Stimulated activated CD8-positive, alpha-beta memory T cell treated with anti-CD3 and anti-CD28 coated beads, Interleukin-7, amount 100 ng/mL, for 48 hours (primary cell): ENCODE results near the gene TRAPPC14.
A peak's percentile ranks its signal among the peaks of the same experiment; 100 is the strongest.
"Not testable (repeated sequence)": the region's sequence is repeated elsewhere in the genome, so short reads cannot be mapped to it uniquely, and the experiment has no call there.

Experiments used
- DNase-seq, 2 donors: peaks; one replicate each; pipeline ENCODE4 v3.0.0-alpha.2; 2020; ENCODE audit warnings: low read depth in 1 of 2; ENCODE audit errors: extremely low read depth in 1 of 2

TRAPPC14 gene

DNA sequence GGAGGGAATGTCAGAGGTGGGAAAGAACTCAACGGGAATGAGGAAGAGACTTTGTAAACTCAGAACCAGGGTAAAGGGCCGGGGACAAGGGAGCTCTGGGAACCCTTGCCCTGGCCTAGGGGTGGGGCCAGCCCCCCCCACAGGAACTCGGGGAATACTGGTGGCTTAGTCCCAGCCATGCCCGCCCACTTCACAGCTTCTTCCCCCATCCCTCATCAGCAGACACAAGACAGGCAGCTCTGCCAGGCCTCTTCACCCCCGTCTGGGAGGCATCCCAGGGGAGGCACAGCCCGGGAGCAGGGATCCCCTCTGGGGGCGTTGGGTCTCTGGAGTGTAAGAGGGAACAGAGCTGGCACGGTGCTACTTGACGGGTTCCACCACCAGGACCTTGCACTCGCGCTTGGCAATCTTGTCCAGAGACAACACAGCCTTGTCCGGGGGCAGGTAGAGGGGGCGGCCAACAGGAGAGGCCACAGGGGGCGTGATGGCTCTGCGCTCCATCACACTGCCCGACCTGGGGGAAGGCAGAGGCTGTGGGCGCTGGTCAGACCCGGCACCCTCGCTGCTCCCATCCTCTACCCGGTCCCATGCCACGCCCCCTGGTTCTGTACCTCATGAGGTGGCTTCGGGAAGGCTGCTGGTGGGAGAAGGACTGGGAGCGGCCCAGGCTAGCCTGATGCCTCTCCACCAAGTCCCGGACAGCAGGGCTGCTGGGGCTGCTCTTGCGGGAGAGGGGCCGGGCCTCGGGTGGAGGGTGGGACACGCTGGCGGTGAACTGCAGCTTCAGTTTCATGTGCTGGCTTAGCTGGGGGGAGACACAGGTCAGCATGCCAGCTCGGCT, 3.7 kb downstream of the TRAPPC14 start:
- DNase-seq: no peak

DNA sequence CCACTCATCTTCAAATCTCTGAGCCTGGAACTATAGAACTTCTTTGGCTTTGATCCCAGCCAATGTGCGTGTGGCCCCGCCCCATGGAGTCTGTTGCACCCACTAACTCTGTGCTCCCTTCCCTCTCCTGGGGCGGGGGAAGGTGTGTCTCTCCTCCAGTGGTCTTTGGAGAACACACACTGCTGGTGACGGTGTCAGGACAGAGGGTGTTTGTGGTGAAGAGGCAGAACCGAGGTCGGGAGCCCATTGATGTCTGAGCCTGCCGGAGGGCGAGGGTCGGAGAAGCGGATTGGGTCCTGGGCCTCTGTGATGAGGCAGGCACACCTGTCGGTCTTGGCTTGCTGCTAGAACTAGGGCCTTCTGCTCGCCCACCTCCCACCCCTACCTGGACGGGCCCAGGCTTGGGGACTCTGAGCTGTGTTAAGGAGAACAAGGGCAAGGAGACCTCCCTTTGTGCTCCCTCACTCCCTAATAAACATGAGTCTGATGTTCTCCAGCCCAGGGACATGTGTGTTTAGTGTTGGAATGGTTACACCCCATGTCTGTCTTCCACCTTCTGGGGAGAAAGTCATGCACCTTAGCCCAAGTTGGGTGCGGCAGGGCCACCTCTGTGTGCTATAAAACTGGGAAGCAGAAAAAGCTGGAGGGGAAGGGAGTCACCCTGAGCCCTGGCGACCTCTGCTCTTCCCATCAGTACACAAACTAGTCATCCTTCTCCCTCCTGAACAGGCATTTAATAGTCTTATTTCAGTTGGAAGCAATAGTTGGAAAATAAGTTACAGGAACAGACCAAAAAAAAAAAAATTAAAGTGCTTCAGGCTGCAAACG, 4.6 kb downstream of the TRAPPC14 start:
- no peak for DNase-seq

DNA sequence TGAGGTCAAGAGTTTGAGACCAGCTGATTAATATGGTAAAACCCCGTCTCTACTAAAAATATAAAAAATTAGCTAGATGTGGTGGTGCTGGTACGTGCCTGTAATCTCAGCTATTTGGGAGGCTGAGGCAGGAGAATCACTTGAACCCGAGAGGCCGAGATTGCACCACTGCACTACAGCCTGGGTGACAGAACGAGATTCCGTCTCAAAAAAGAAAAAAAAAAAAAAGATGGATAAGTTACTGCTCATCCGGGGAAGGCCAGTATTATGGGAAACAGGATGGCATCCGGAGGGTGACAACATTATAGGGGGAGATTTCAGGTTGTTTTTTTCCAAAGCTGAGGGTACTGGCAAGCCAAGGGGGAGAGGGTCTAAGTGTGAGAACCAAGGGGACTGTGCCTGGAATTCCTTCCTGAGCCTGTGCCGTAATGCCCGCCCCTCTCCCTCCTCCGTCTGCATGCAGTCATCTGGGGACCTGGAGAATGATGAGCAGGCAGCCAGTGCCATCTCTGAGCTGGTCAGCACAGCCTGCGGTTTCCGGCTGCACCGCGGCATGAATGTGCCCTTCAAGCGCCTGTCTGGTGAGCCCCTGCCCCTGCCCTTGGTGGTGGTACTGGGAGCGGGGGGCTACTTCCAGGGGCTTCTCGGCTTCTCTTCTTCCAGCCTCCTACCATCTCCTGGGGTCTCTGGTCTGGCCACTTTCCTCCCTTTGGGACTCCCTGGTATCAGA, 5.4 kb downstream of the TRAPPC14 start:
- DNase-seq: no peak

DNA sequence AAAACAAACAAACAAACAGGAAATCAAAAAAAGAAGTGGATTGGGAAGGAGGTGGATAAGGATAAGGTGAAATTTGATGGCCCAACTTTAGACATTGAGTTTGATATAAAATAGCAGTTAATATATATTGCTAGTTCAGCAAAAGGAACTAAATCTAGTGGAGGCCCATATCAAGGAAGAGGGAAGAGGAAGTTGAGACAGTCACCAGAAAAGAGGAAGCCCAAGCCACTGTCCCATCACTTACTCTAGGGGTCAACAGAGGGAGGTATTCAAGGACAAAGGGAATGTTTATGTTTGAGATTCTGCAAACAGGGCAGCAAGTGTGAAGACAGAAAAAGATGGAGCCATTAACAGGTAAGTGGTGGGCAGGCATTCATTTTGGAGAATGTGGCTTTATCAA, 6.1 kb downstream of the TRAPPC14 start:
- no peak for DNase-seq

DNA sequence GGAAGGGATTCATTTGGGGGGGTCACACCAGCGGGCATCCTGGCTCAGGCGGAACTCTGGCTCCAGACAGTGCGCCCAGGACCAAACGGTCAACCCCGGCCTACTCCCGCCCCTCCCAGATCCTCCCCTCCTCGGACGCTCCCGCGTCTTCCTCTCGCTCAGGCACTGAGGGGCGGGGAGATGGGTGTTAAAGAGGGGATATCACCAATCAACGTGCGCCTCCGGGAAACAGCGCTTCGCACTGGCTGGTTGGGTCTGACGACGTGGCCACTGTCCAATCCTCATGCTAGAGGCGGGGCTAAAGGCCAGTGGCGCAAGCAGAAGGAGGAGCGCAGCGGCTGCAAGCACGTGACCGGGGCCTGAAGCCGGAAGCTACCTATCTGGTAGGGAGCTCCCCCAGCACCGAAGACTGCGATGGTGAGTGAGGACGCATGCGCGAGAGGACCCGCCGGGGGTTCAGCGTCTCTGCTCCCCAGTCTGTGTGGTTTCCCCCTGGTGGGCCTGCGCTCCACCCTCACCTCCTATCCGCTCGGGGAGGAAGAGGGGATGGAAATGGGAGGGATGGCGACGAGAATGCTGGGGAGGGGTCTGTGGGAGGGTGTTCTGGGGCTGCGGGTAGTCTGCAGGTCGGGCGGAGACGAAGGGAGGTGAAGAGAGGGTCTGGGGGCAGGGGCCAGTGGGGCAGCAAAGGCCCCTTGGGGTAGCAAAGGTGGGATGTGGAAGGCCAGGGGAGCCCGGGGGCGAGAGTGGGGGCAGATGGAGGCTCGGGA, 9.8 kb downstream of the TRAPPC14 start, which contains the start of gene LAMTOR4:
Gene LAMTOR4 (plus strand): TSS at position 360 of the 770 bp plus-strand sequence. CDS start 55 bp downstream, at position 415.
- peak; percentile 95 to 99 for DNase-seq

DNA sequence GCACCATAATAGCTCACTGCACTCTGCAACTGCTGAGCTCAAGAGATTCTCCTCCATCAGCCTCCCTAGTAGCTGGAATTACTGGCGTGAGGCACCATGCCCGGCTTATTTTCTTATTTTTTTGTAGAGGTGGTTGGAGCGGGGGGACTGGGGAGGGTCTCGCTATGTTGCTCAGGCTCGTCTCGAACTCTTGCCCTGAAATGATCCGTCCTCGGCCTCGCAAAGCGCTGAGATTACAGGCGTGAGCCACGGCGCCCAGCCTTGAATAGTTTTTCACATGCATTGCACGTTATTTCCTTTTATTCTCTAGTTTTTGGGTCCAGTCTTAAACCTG, 10.3 kb downstream of the TRAPPC14 start:
- no peak for DNase-seq

DNA sequence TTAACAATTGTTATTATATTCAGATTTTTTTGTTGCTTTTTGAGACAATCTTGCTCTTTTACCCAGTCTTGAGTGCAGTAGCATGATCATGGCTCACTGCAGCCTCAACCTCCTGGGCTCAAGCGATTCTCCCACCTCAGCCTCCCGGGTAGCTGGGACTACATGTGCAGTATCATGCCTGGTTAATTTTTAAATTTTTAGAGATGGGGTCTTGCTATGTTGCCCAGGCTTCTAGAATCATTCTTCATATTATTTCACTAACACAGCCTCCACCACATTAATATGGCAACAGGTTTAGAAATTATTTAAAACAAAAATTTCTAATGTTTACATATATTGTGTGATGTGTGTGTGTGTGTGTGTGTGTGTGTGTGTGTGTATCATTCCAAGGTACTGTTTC, 11.2 kb downstream of the TRAPPC14 start:
- DNase-seq: no peak

DNA sequence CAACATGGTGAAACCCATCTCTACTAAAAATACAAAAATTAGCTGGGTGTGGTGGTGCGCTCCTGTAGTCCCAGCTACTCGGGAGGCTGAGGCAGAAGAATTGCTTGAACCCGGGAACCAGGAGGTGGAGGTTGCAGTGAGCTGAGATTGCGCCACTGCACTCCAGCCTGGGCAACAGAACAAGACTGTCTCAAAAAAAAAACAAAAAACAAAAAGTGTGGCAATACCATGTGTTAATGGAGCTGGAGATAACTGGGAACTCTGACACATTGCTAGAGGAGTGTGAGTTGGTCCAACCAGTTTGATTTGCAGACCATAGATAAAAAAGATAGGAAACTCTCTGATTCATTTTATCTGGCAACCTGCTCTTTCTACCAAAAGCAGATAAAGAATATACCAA, 12.2 kb downstream of the TRAPPC14 start:
- not testable (repeated sequence) for DNase-seq

DNA sequence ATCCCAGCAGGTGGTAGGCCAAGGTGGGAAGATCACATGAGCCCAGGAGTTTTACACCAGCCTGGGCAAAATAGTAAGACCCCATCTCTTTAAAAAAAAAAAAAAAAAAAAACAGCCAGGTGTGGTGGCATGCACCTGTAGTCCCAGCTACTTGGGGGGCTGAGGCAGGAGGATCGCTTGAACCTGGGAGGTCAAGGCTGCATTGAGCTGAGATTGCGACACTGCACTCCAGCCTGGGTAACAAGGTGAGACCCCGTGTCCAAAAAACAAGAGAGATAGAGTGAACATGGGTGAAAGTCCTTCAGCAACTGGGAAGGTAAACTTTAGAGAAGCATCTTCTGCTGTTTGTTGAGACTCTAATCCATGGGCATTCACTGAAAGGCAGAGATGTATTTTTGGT, 16.1 kb downstream of the TRAPPC14 start:
- DNase-seq: no peak

DNA sequence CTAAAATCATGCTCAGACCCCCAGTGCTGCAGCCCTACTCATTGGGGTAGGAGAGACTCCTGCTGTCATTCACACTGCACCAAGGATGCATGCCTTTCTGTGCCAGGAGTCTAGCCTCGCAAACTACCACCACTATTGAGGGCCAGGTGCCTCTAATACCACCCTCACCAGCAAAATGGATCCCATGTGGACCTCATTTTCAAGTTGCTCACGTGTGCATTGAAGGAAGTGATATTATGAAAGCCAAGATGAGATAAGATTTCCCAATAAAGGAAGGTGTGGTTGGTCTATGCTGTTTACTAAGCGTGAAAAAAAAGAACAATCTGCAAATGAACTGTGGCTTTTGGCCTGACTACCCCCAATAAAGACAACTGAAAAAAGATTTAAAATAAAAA, 17.0 kb downstream of the TRAPPC14 start:
- DNase-seq: no peak

DNA sequence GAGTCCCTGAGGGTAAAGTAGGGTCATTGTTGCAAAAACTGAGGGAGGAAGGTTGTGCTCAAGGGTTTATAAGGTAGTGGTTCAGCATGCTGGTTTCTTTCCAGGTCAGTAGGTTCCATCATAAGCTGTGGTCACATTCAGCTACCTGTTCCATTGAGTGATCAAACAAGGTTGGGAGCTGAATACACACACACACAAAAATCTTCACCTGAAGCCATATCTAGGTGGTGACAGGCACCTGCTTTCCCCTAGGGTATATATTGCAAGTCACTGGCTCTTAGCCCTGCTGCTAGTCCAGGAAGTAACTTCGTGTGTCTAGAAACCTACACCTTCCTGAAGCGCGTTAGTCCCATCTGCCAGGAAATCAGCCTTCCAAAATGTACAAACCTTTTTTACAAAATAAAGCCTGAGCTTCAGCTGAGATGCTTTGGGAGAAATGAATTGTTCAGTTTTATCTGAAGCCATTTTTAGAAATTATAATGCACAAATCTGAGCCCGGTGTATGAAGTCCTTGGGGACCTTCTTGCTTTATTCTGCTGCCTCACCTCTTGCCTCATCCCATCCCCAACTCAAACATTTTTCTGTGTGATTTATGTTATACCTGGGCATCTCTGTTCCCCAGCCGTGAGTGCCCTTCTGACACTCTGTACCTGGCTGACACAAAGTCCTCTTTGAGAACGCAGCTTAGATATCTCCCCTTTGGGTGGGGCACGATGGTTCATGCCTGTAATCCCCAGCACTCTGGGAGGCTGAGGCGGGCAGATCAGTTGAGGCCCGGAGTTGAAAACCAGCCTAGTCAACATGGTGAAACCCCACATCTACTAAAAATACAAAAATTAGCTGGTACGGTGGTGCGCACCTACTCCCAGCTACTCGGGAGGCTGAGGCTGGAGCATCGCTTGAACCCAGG, 20.4 kb downstream of the TRAPPC14 start:
- DNase-seq: no peak

DNA sequence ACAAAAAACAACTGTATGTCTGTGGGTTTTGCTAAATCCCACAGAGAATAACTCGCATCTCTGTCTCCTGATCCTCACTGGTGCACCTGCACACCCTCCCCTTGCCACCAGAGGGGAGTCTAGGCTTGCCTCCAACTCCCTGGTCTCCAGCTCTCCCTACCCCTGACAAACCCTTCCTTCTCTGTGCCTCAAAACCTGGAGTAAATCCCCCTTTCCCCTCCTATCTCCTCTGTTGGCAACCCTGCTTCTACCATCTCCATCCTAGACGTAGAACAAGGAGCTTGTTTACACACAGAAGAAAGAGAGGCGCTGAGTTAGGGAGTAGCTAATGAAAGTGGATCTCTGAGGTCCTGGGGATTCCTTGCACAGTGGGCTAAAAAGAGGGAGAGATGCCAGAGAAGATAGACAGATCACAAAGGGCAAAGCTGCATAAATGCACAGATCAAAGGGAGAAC, 25.8 kb downstream of the TRAPPC14 start:
- no peak for DNase-seq

DNA sequence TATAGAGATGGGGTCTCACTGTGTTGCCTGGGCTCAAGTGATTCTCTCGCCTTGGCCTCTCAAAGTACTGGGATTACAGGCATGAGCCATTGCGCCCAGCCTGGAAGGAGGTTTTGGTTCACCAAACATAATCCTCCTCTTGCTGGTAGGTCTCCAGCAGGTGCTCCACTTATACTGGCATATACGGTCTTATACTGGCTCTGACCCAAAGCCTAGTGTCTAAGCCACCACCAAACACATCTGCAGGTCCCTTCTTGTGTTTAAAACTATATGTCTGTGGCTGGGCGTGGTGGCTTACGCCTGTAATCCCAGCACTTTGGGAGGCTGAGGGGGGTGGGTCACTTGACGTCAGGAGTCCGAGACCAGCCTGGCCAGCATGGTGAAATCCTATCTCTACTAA, 26.4 kb downstream of the TRAPPC14 start:
- DNase-seq: no peak

DNA sequence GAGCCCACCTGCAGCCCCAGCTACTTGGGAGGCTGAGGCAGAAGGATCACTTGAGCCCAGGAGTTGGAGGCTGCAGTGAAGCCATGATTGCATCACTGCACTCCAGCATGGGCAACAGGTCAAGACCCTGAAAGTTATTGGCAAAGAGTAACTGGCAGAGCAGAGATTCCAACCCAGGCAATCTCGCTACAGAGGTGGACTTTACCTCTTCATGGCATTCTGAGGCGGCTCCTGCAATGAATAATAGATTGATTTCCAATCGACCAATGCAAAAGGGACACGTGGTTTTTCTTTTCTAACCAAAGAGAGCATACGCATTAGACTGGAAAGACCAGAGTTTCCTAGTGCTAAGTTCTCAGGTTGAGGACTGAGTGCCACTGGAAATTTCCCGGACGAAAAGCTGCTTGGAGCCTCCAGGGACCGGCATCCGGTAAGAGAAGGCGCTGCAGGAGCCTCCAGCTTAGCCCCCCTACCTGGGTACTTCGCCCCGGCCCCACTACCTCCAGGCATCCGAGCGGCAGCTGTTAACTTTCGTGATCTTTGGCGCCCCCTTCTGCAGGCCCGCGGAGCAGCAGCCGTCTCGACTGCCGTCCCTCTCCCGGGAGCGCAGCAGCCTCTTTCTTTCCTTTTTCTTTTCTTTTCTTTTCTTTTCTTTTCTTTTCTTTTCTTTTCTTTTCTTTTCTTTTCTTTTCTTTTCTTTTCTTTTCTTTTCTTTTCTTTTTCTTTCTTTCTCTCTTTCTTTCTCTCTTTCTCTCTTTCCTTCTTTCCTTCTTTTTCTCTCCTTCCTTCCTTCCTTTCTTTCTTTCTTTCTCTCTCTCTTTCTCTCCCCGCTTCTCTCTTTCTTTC, 27.7 kb downstream of the TRAPPC14 start:
- DNase-seq: peak; percentile 50 to 64

DNA sequence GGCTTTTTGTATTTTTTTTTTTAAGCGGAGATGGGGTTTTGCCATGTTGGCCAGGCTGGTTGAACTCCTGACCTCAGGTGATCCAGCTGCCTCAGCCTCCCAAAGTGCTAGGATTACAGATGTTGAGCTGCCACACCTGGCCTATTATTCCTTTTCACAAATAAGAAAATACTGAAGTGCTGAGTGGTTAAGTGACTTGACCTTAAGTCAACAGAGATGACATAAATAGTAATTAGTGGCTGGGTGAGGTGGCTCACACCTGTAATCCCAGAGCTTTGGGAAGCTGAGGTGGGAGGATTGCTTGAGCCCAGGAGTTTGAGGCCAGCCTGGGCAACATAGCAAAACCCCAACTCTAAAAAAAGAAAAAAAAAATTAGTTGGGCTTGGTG, 28.3 kb downstream of the TRAPPC14 start:
- not testable (repeated sequence) for DNase-seq

DNA sequence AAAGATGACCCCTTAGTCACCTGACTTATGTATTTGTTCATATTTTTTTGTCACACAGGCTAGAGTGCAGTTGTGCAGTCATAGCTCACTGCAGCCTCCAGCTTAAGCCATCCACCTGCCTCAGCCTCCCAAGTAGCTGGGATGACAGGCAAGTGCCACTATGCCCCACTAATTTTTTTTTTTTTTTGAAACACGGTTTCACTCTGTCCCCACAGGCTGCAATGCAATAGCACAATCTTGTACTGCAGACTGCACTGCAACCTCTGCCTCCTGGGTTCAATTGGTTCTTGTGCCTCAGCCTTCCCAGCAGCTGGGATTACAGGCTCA, 29.9 kb downstream of the TRAPPC14 start:
- no peak for DNase-seq

DNA sequence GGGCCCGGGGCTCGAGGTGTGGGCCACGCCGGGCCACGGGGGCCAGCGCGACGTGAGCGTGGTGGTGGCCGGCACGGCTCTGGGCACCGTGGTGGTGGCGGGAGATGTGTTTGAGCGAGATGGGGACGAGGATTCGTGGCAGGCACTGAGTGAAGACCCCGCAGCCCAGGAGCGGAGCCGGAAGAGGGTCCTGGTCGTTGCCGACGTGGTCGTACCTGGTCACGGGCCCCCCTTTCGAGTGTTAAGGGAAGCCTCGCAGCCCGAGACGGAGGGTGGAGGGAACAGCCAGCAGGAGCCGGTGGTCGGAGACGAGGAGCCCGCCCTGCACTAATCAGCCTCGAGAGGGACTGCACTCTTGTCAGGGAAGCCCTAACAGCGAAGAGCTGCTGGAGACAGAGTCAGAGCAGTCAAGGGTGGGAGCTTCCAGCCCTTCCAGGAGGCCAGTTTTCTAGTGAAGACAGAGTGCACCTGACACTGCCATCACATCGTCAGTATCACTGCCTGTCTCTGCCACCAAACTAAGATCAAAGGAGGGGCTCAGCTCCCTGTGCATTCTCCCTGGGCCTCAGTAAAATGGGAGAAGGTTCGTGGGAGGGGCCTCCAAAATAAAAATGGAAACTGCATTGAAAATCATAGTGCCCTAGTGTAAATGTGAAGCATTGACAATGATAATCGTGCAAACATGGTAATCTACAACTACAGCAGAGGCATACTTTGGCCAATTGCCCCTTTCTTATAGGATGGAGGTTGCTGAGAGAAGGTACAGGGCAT, 30.5 kb downstream of the TRAPPC14 start:
- no peak for DNase-seq
